DOHH2 (cell line): Measurements from ENCODE around the gene ZNF521.

ENCODE experiments used
- H3F3A ChIP-seq: fragments of 200-600 bp; sonication (generic), shearing (Covaris generic); 2 replicates; pipeline ENCODE4 v1.6.0; 2016; ENCODE audit warnings: antibody characterized with exemption, mild to moderate bottlenecking; ENCODE audit not compliant: control insufficient read depth, insufficient read depth
- H3K27ac ChIP-seq: fragments of 200-600 bp; sonication (generic); 2 replicates; pipeline ENCODE4 v1.5.1; 2014; ENCODE audit warnings: low read depth, mild to moderate bottlenecking, low read length, moderate library complexity
- H3K27me3 ChIP-seq: fragments of 200-600 bp; sonication (generic); 2 replicates; pipeline ENCODE4 v1.6.1; 2014; ENCODE audit warnings: mild to moderate bottlenecking, low read length, mixed read lengths; ENCODE audit not compliant: control insufficient read depth
- H3K36me3 ChIP-seq: fragments of 200-600 bp; sonication (generic); 2 replicates; pipeline ENCODE4 v1.6.1; 2014; ENCODE audit warnings: mild to moderate bottlenecking, low read length, moderate library complexity, mixed read lengths; ENCODE audit not compliant: control insufficient read depth
- H3K4me1 ChIP-seq: fragments of 200-600 bp; sonication (generic); 2 replicates; pipeline ENCODE4 v1.6.1; 2014; ENCODE audit warnings: mild to moderate bottlenecking, low read length, mixed read lengths; ENCODE audit not compliant: control insufficient read depth
- H3K4me2 ChIP-seq: fragments of 200-600 bp; sonication (generic); 2 replicates; pipeline ENCODE4 v1.6.0; 2014; ENCODE audit warnings: mild to moderate bottlenecking, low read length, moderate library complexity
- H3K4me3 ChIP-seq: fragments of 200-600 bp; sonication (generic); 2 replicates; pipeline ENCODE4 v1.5.1; 2014; ENCODE audit warnings: mild to moderate bottlenecking, low read length, mixed read lengths
- H3K79me2 ChIP-seq: fragments of 200-600 bp; sonication (generic); 2 replicates; pipeline ENCODE4 v1.6.1; 2014; ENCODE audit warnings: mild to moderate bottlenecking, low read length, mixed read lengths; ENCODE audit not compliant: control insufficient read depth
- H3K9me2 ChIP-seq: fragments of 200-600 bp; sonication (generic); replicated peaks from 2 replicates; pipeline ENCODE4 v1.6.1; 2014; ENCODE audit warnings: mild to moderate bottlenecking, low read length, mixed read lengths; ENCODE audit not compliant: control insufficient read depth
- H3K9me3 ChIP-seq: fragments of 200-600 bp; sonication (generic); 2 replicates; pipeline ENCODE4 v1.6.1; 2014; ENCODE audit warnings: antibody characterized with exemption, low read length, mixed read lengths; ENCODE audit not compliant: control insufficient read depth, insufficient read depth
- H4K20me1 ChIP-seq: fragments of 200-600 bp; sonication (generic); 2 replicates; pipeline ENCODE4 v1.6.0; 2014; ENCODE audit warnings: low read depth, mild to moderate bottlenecking, antibody characterized with exemption, low read length, moderate library complexity; ENCODE audit not compliant: control insufficient read depth, insufficient read depth
- EZH2phosphoT487 ChIP-seq: fragments of 200-600 bp; sonication (generic); IDR thresholded peaks from 2 replicates; pipeline ENCODE4 v1.6.1; 2017; ENCODE audit warnings: borderline replicate concordance, mild to moderate bottlenecking, antibody characterized with exemption, low read length, moderate library complexity, mixed read lengths
- TF ChIP-seq, protein P1 (sequence below): fragments of 200-600 bp; sonication (generic); IDR thresholded peaks from one replicate; pipeline ENCODE4 v1.5.1; 2014; ENCODE audit warnings: antibody characterized with exemption, mild to moderate bottlenecking, low read depth, low read length; ENCODE audit not compliant: poor library complexity, severe bottlenecking

ZNF521 gene

DNA sequence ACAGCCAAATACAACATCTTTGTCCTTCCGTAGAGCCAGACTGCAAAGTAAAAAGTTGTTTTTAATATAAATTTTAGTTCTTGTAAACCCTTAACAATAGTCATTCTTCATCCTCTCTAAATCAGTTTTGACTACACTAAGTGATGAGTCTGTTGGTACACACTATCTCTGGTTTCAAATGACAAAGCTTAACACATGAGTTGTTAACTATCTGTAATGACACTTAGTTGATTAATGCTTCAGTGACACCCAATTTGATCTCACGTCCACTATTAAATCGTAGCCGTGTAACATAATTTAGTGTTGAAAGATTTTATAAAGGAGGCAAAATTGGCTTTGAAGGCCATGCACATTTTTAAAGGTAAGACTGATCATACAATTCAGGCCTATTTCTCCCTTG, 181.6 kb downstream of the ZNF521 start:
- no peak overlapping the region for H3K4me3 ChIP-seq
- no peaks in the 10 kb centered on the region for H3K9me3 ChIP-seq
- no peaks in the 10 kb centered on the region for H3K9me2 ChIP-seq
- no peaks in the 10 kb centered on the region for H4K20me1 ChIP-seq
- TF ChIP-seq, protein P1, sequence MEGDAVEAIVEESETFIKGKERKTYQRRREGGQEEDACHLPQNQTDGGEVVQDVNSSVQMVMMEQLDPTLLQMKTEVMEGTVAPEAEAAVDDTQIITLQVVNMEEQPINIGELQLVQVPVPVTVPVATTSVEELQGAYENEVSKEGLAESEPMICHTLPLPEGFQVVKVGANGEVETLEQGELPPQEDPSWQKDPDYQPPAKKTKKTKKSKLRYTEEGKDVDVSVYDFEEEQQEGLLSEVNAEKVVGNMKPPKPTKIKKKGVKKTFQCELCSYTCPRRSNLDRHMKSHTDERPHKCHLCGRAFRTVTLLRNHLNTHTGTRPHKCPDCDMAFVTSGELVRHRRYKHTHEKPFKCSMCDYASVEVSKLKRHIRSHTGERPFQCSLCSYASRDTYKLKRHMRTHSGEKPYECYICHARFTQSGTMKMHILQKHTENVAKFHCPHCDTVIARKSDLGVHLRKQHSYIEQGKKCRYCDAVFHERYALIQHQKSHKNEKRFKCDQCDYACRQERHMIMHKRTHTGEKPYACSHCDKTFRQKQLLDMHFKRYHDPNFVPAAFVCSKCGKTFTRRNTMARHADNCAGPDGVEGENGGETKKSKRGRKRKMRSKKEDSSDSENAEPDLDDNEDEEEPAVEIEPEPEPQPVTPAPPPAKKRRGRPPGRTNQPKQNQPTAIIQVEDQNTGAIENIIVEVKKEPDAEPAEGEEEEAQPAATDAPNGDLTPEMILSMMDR: no peak
- no peak for TF ChIP-seq EZH2phosphoT487
- H3K36me3 ChIP-seq: no peaks in the 10 kb centered on the region
- no peaks in the 10 kb centered on the region for H3F3A ChIP-seq
- no peaks in the 10 kb centered on the region for H3K79me2 ChIP-seq
- no peaks in the 10 kb centered on the region for H3K4me1 ChIP-seq
- H3K27ac ChIP-seq: no peak overlapping the region
- H3K4me2 ChIP-seq: no peak overlapping the region
- peaks cover 5% of the 10 kb centered on the region for H3K27me3 ChIP-seq

GRCh38 chr18:25169701-25170100, 182.3 kb downstream of the ZNF521 start:
- no peaks in the 10 kb centered on the region for H3F3A ChIP-seq
- H3K27ac ChIP-seq: no peak overlapping the region
- no peaks in the 10 kb centered on the region for H3K36me3 ChIP-seq
- H3K9me3 ChIP-seq: no peaks in the 10 kb centered on the region
- TF ChIP-seq EZH2phosphoT487: no peak
- TF ChIP-seq, protein P1: no peak
- no peaks in the 10 kb centered on the region for H4K20me1 ChIP-seq
- no peaks in the 10 kb centered on the region for H3K79me2 ChIP-seq
- no peaks in the 10 kb centered on the region for H3K9me2 ChIP-seq
- H3K4me3 ChIP-seq: no peak overlapping the region
- H3K27me3 ChIP-seq: peaks cover 7% of the 10 kb centered on the region
- H3K4me1 ChIP-seq: no peaks in the 10 kb centered on the region
- no peak overlapping the region for H3K4me2 ChIP-seq

DNA sequence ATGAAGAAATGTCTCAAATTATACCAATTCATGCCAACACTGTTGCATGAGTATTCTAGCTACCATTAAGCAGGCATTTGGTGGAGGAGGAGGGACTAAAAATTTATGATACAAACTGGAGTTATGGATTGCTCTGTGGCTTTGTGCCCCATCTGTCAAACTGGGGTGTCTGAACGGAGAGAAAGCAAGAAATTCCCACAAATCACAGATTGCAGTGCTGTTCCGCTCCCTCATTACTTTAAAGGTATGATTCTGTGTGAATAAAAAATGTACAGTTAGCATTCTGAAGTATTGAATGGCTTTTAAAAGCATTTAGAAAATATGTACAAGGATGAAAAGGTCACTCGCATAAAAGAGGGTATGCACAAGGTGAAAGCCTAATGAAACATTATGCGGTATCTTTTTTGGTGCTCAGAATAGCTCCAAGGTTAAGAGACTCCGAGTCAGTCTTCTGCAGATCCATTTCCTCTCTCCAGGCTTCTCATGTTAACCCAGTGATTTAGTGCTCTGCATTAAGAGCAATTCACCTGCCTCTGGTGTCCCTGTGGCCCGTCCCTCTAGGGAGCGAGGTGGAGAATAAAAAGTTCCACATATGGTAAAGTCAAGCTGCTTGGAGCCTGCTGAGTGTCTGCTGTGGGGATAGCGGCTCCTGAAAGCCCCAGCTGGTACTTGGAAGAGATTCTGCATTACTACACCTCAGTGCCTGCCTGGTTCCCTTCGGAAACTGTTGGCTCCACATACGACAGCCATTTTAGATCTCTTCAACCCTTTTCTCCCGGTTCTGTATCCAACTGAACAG, 184.2 kb downstream of the ZNF521 start:
- Histone ChIP-seq H3K9me3 (no peaks in the 10 kb centered on the region), H3K4me3 (no peak overlapping the region), H4K20me1 (no peaks in the 10 kb centered on the region), H3K4me1 (no peaks in the 10 kb centered on the region), H3K36me3 (no peaks in the 10 kb centered on the region), H3F3A (no peaks in the 10 kb centered on the region), H3K4me2 (no peak overlapping the region), H3K27me3 (peaks cover 14% of the 10 kb centered on the region), H3K9me2 (no peaks in the 10 kb centered on the region), H3K27ac (no peak overlapping the region), H3K79me2 (no peaks in the 10 kb centered on the region)
- TF ChIP-seq, protein P1: no peak
- TF ChIP-seq EZH2phosphoT487: no peak
